BJ (cell line): ENCODE results near the gene MAPK7. TPM values are rescaled to one million over a fixed set of nuclear protein-coding genes. Genes with fewer than 3 reads are reported as not detected.

Source experiments
- CTCF ChIA-PET: fragments of 350-600 bp; formaldehyde crosslinking; extraction: SDS; loops from one replicate; lab custom pipeline; 2021; ENCODE audit warnings: antibody characterized with exemption, inconsistent platforms; lab: Yijun Ruan, JAX
- POLR2A ChIA-PET: fragments of 300-600 bp; sonication (Branson Sonifier 250); formaldehyde crosslinking; extraction: SDS; loops from one replicate; lab custom pipeline; 2021; ENCODE audit warnings: antibody characterized with exemption; lab: Charles Lee
- DNase-seq: peaks from one replicate; pipeline ENCODE4 v3.0.0-alpha.2; 2011; ENCODE audit warnings: low read depth
- H3K27me3 ChIP-seq: 2 replicates; pipeline ENCODE4 v1.6.0; 2011; ENCODE audit warnings: low read length; ENCODE audit not compliant: control insufficient read depth, insufficient read depth
- H3K36me3 ChIP-seq: 2 replicates; pipeline ENCODE4 v1.5.1; 2011; ENCODE audit warnings: low read length; ENCODE audit not compliant: control insufficient read depth, insufficient read depth
- H3K4me3 ChIP-seq: 2 replicates; pipeline ENCODE4 v1.5.1; 2011; ENCODE audit warnings: low read depth, mild to moderate bottlenecking, control low read depth, low read length
- polyA plus RNA-seq: library from polyadenylated mRNA; depleted of rRNA; stranded (reverse); fragments of >200 nt; gene quantifications from 2 replicates; pipeline ENCODE4 v1.2.3, GENCODE V29; 2011
- TF ChIP-seq, protein P1 (sequence below): IDR thresholded peaks from 2 replicates; pipeline ENCODE4 v1.5.1; 2011; ENCODE audit warnings: low read depth, mild to moderate bottlenecking, control low read depth, inconsistent platforms, low read length, moderate library complexity; ENCODE audit not compliant: insufficient read depth

The MAPK7 gene
- polyA plus RNA-seq, 1 experiment = 10.7 TPM

GRCh38 chr17:19391432-19391831 lies 13.1 kb downstream of the MAPK7 start:
- CTCF ChIA-PET = interaction anchor here (2.1 to 10.2 kb wide), 3 partner anchors 10 to 56 kb away, joined by 7 to 78 read pairs (median 9); partner anchors contain the start of gene B9D1
- Histone ChIP-seq H3K27me3 (no peaks in the 10 kb centered on the region), H3K36me3 (no peaks in the 10 kb centered on the region), H3K4me3 (no peak overlapping the region)
- POLR2A ChIA-PET = no interaction called here
- TF ChIP-seq, protein P1, sequence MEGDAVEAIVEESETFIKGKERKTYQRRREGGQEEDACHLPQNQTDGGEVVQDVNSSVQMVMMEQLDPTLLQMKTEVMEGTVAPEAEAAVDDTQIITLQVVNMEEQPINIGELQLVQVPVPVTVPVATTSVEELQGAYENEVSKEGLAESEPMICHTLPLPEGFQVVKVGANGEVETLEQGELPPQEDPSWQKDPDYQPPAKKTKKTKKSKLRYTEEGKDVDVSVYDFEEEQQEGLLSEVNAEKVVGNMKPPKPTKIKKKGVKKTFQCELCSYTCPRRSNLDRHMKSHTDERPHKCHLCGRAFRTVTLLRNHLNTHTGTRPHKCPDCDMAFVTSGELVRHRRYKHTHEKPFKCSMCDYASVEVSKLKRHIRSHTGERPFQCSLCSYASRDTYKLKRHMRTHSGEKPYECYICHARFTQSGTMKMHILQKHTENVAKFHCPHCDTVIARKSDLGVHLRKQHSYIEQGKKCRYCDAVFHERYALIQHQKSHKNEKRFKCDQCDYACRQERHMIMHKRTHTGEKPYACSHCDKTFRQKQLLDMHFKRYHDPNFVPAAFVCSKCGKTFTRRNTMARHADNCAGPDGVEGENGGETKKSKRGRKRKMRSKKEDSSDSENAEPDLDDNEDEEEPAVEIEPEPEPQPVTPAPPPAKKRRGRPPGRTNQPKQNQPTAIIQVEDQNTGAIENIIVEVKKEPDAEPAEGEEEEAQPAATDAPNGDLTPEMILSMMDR = no peak
- DNase-seq = no peak

- no peak for DNase-seq
- H3K36me3 ChIP-seq = no peaks in the 10 kb centered on the region
- H3K27me3 ChIP-seq = no peaks in the 10 kb centered on the region
- TF ChIP-seq, protein P1 = no peak
- no peak overlapping the region for H3K4me3 ChIP-seq
- CTCF ChIA-PET = interaction anchor here (2.1 to 10.2 kb wide), 2 partner anchors 9 to 56 kb away, joined by 9 to 78 read pairs; no protein-coding TSS in a partner anchor
- POLR2A ChIA-PET = no interaction called here
These were observed 14.0 kb downstream of the MAPK7 start for GRCh38 chr17:19392303-19392702.

- no peaks in the 10 kb centered on the region for H3K27me3 ChIP-seq
- no peak for DNase-seq
- ChIA-PET POLR2A (no interaction called here), CTCF (no interaction called here)
- TF ChIP-seq, protein P1 = no peak
- H3K36me3 ChIP-seq = no peaks in the 10 kb centered on the region
- no peak overlapping the region for H3K4me3 ChIP-seq
These were observed 19.3 kb downstream of the MAPK7 start for GRCh38 chr17:19397556-19398041.

DNA sequence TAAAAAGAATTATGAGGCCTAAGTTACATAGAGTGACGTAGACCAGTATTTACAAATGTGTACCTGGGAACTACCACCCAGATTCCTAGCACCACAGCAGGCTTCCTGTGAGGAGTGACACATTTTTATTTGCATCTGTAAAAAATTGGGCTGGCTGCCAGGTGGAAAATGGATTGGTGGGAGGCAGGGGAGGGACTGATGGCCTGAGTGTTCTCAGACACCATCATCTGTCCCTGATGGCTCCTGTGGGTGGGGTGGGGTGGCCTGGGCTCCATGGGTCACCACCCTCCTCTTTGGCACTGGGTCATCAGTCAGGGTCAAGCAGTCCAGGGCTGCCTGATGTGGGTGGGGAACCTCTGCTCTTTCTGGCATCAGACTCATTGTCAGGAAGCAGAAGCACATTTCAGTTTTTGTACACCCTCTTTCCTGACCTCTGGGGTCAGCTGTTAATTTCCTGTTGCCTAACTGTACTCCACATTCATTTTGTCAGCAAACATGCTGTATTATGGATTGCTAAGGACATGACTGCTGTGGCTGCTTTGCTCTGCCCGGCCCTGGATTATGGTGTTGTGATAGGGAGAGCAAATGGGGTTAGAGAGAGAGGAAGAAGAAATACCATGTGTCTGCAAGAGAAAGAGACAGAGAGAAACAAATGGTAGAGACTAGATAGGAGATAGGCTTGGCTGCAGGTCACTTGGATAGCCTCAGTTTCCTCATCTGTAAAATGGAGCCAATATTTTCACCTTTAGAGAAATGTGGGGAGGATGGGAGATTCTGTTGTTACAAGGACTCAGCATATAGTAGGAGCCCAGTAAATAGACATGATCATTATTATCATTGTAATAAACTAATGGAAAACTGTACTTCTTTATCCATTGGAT lies 20.2 kb downstream of the MAPK7 start:
- POLR2A ChIA-PET = no interaction called here
- CTCF ChIA-PET = no interaction called here
- no peak for DNase-seq
- Histone ChIP-seq H3K27me3 (no peaks in the 10 kb centered on the region), H3K36me3 (no peaks in the 10 kb centered on the region), H3K4me3 (no peak overlapping the region)
- TF ChIP-seq, protein P1 = no peak

GRCh38 chr17:19399750-19400450 lies 21.6 kb downstream of the MAPK7 start:
- Histone ChIP-seq H3K27me3 (no peaks in the 10 kb centered on the region), H3K4me3 (no peak overlapping the region), H3K36me3 (no peaks in the 10 kb centered on the region)
- TF ChIP-seq, protein P1 = no peak
- CTCF ChIA-PET = interaction anchor here (1.4 kb wide), 1 partner anchor 47 kb away, joined by 3 read pairs; no protein-coding TSS in a partner anchor
- no peak for DNase-seq
- POLR2A ChIA-PET = no interaction called here
